ENCODE measurements around the gene NEK4. TPM values are rescaled to one million over a fixed set of nuclear protein-coding genes. Genes with fewer than 3 reads are reported as not detected.

Gene NEK4
- polyA plus RNA-seq, 1 of the 3 experiments (the other 2 are of a cell fraction): 8.8 TPM

DNA sequence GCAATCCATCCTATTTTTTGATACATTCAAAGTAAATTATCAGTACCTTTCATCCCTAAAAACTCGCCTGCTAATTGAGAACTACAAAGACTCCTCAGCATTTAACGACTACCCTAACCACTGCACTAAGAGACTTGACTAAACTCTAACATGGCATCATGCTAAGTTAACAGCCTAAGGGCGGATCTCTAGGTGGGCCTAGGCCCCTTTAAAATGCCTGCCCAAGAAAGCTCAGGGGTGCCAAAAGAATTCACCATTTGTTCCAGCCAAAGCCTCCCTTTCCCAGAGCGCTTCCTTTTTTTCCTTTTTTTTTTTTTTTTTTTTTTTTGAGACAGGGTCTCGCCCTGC, 568 bp upstream of the NEK4 start:
- Histone ChIP-seq H3K9ac (peak overlapping the region; percentile 66), H3K27me3 (ENCODE audit: insufficient read depth) (no peaks in the 10 kb centered on the region), H2AFZ (ENCODE audit: low read depth) (peak overlapping the region; percentile 95), H4K20me1 (ENCODE audit: insufficient read depth) (no peaks in the 10 kb centered on the region), H3K4me3 (ENCODE audit: low read depth in 2 of 2, low read length in 1 of 2) (peak overlapping the region; percentile 70 to 77), H3K4me1 (ENCODE audit: control insufficient read depth in 1 of 2, insufficient read depth in 2 of 2, low read depth in 1 of 2, low read length in 1 of 2) (peaks cover 0 to 17% of the 10 kb centered on the region in 2 experiments; a peak in 2 of 4 replicates), H3K36me3 (replicated peaks in 1 of 2; ENCODE audit: control insufficient read depth in 1 of 2, insufficient read depth in 2 of 2, low read length in 1 of 2) (peaks cover 5 to 7% of the 10 kb centered on the region in 2 experiments), H3K27ac (ENCODE audit: low read depth in 2 of 2, low read length in 1 of 2) (peak overlapping the region; percentile 31 to 87; a peak in 3 of 4 replicates), H3K79me2 (ENCODE audit: insufficient read depth) (peaks cover 29% of the 10 kb centered on the region), H3F3A (replicated peaks; ENCODE audit: insufficient read depth) (no peaks in the 10 kb centered on the region), H3K4me2 (peak overlapping the region; percentile 87), H3K9me3 (no peaks in the 10 kb centered on the region), H3K9me2 (no peaks in the 10 kb centered on the region)
- DNase-seq: no peak
- TF ChIP-seq RFX5 (IDR thresholded peaks at IDR 0.05; ENCODE audit: low read length): no peak
- CTCF ChIA-PET: no interaction called here
- POLR2A ChIA-PET: interaction anchor here (0.6 to 0.7 kb wide), 2 partner anchors 24 to 35 kb away, joined by 3 to 4 read pairs; no protein-coding TSS in a partner anchor
- WGBS (ENCODE audit: low lambda C conversion rate): 75% methylated on average over 5 of the region's 5 CpGs

GRCh38 chr3:52769786-52770455, 819 bp downstream of the NEK4 start:
- H3K9me3 ChIP-seq: no peaks in the 10 kb centered on the region
- H3F3A ChIP-seq (replicated peaks; ENCODE audit: insufficient read depth): no peaks in the 10 kb centered on the region
- H3K27me3 ChIP-seq (ENCODE audit: insufficient read depth): no peaks in the 10 kb centered on the region
- no peaks in the 10 kb centered on the region for H3K9me2 ChIP-seq
- TF ChIP-seq POLR2AphosphoS5 (IDR thresholded peaks at IDR 0.05; ENCODE audit: low read depth, low read length): no peak
- TF ChIP-seq RXRA (IDR thresholded peaks at IDR 0.05; ENCODE audit: borderline replicate concordance, low read depth): no peak
- no peak for TF ChIP-seq REST (IDR thresholded peaks at IDR 0.05; ENCODE audit: low read depth, low read length)
- TF ChIP-seq MXI1 (IDR thresholded peaks at IDR 0.05; ENCODE audit: low read depth, low read length): no peak
- no peak for TF ChIP-seq JUND (IDR thresholded peaks at IDR 0.05)
- TF ChIP-seq TEAD4 (IDR thresholded peaks at IDR 0.05; ENCODE audit: borderline replicate concordance, insufficient read depth): no peak
- TF ChIP-seq, protein P1, sequence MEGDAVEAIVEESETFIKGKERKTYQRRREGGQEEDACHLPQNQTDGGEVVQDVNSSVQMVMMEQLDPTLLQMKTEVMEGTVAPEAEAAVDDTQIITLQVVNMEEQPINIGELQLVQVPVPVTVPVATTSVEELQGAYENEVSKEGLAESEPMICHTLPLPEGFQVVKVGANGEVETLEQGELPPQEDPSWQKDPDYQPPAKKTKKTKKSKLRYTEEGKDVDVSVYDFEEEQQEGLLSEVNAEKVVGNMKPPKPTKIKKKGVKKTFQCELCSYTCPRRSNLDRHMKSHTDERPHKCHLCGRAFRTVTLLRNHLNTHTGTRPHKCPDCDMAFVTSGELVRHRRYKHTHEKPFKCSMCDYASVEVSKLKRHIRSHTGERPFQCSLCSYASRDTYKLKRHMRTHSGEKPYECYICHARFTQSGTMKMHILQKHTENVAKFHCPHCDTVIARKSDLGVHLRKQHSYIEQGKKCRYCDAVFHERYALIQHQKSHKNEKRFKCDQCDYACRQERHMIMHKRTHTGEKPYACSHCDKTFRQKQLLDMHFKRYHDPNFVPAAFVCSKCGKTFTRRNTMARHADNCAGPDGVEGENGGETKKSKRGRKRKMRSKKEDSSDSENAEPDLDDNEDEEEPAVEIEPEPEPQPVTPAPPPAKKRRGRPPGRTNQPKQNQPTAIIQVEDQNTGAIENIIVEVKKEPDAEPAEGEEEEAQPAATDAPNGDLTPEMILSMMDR (IDR thresholded peaks at IDR 0.05): no peak
- TF ChIP-seq NFIC (IDR thresholded peaks at IDR 0.05; ENCODE audit: borderline replicate concordance): no peak
- TF ChIP-seq GATA2 (CRISPR knock-in tag; IDR thresholded peaks at IDR 0.05): no peak
- no peak for TF ChIP-seq EP300 (IDR thresholded peaks at IDR 0.05; ENCODE audit: borderline replicate concordance in 1 of 2, low read depth in 1 of 2, low read length in 1 of 2)
- peak overlapping the region; percentile 87 for H3K4me2 ChIP-seq
- ChIA-PET CTCF (no interaction called here), POLR2A (interaction anchor here (0.8 to 1.0 kb wide), 3 partner anchors 10 to 59 kb away, joined by 3 to 6 read pairs (median 6); no protein-coding TSS in a partner anchor)
- H3K27ac ChIP-seq (ENCODE audit: low read depth in 2 of 2, low read length in 1 of 2): 0 out of 4 replicates have a peak overlapping the region, but pooled peaks of 1 of the 2 experiments have one; percentile 13
- H4K20me1 ChIP-seq (ENCODE audit: insufficient read depth): no peaks in the 10 kb centered on the region
- H3K4me3 ChIP-seq (ENCODE audit: low read depth in 2 of 2, low read length in 1 of 2): peak overlapping the region; percentile 70 to 77
- H3K9ac ChIP-seq: peak overlapping the region; percentile 66; the same call in 1 of the 2 replicates
- H3K79me2 ChIP-seq (ENCODE audit: insufficient read depth): peaks cover 29% of the 10 kb centered on the region
- peaks cover 16 to 20% of the 10 kb centered on the region in 2 experiments for H3K36me3 ChIP-seq (replicated peaks in 1 of 2; ENCODE audit: control insufficient read depth in 1 of 2, insufficient read depth in 2 of 2, low read length in 1 of 2)
- peak overlapping the region; percentile 95 for H2AFZ ChIP-seq (ENCODE audit: low read depth)
- no peak for DNase-seq
- WGBS (ENCODE audit: low lambda C conversion rate): 16% methylated on average over 13 of the region's 13 CpGs
- peaks cover 0 to 7% of the 10 kb centered on the region in 2 experiments; a peak in 2 of 4 replicates for H3K4me1 ChIP-seq (ENCODE audit: control insufficient read depth in 1 of 2, insufficient read depth in 2 of 2, low read depth in 1 of 2, low read length in 1 of 2)
